Peyer's patch (tissue), 4 donors: ENCODE results near the gene ST6GAL2. TPM values are rescaled to one million over a fixed set of nuclear protein-coding genes. Genes with fewer than 3 reads are reported as not detected.

ENCODE experiments used
- DNase-seq, 3 donors: peaks; one replicate each; pipeline ENCODE4 v3.0.0-alpha.2; 2017 to 2019
- H3K27ac ChIP-seq, 4 donors: fragments of 200-600 bp; sonication (generic); one replicate each; pipeline ENCODE4 v1.5.1; 2016 to 2019
- H3K27me3 ChIP-seq, 2 donors: fragments of 200-600 bp; sonication (generic); one replicate each; pipeline ENCODE4 v1.5.1; 2019
- H3K36me3 ChIP-seq, 3 donors: fragments of 200-600 bp; sonication (generic); one replicate each; pipeline ENCODE4 v1.5.1; 2016 to 2019
- H3K4me1 ChIP-seq, 4 donors: fragments of 200-600 bp; sonication (generic); one replicate each; pipeline ENCODE4 v1.5.1; 2016 to 2019
- H3K4me3 ChIP-seq, 4 donors: fragments of 200-600 bp; sonication (generic); 1 replicate in 3 of 4; 2 replicates in 1 of 4; pipeline ENCODE4 v1.5.1; 2016 to 2019; ENCODE audit warnings: mild to moderate bottlenecking in 1 of 4
- H3K9me3 ChIP-seq, 4 donors: fragments of 200-600 bp; sonication (generic); one replicate each; pipeline ENCODE4 v1.5.1; 2016 to 2019; ENCODE audit warnings: mild to moderate bottlenecking in 1 of 4
- CTCF ChIP-seq, 6 experiments: fragments of 450-650 bp in 4 of 6; fragments of 200-600 bp in 2 of 6; sonication (generic) in 1 of 6; IDR thresholded peaks; one replicate each; pipeline ENCODE4 v1.5.1; 2017 to 2019; ENCODE audit warnings: antibody characterized with exemption in 6 of 6, mild to moderate bottlenecking in 3 of 6, moderate library complexity in 1 of 6
- POLR2A ChIP-seq, 2 donors: fragments of 450-650 bp; IDR thresholded peaks; one replicate each; pipeline ENCODE4 v1.5.1; 2017; ENCODE audit warnings: antibody characterized with exemption in 2 of 2, mild to moderate bottlenecking in 2 of 2, moderate library complexity in 2 of 2
- total RNA-seq, 4 donors: library from RNA; depleted of rRNA; stranded (reverse); fragments of >200 nt; gene quantifications; one replicate each; pipeline ENCODE4 v1.1.0, GENCODE V29; 2016

ST6GAL2 gene
- total RNA-seq, 4 donors from 2014 or later, result 0.27 TPM; not detected in 3

DNA sequence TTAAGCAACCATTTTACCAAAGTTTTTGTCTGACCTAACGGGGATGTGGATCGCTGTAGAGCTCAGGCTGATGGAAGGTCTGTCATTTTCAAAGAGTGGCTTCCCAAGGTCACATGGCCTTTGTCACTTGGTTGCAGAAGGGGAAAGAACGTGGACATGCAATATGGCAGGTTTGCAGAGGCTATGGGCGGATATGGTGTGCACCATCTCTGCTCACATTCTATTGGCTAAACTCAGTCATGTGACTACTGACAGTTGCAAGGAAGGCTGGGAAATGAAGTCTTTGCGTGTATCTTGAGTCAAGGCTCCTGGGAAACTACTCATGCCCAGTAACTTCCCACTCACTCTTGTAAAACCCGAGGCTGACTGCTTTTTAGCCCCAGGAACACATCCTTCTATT, 96.8 kb downstream of the ST6GAL2 start:
- no peaks in the 10 kb centered on the region for H3K4me1 ChIP-seq
- H3K36me3 ChIP-seq, result no peaks in the 10 kb centered on the region
- no peak overlapping the region for H3K4me3 ChIP-seq
- no peaks in the 10 kb centered on the region for H3K9me3 ChIP-seq
- TF ChIP-seq CTCF (IDR thresholded peaks at IDR 0.05), result no peak
- no peak for TF ChIP-seq POLR2A (IDR thresholded peaks at IDR 0.05)
- DNase-seq, result no peak
- H3K27ac ChIP-seq, result no peak overlapping the region
- no peaks in the 10 kb centered on the region for H3K27me3 ChIP-seq

GRCh38 chr2:106782681-106783080, 103.3 kb downstream of the ST6GAL2 start:
- Histone ChIP-seq H3K9me3 (no peaks in the 10 kb centered on the region), H3K4me1 (no peaks in the 10 kb centered on the region)
- no peak for TF ChIP-seq POLR2A (IDR thresholded peaks at IDR 0.05)
- TF ChIP-seq CTCF (IDR thresholded peaks at IDR 0.05), result no peak

DNA sequence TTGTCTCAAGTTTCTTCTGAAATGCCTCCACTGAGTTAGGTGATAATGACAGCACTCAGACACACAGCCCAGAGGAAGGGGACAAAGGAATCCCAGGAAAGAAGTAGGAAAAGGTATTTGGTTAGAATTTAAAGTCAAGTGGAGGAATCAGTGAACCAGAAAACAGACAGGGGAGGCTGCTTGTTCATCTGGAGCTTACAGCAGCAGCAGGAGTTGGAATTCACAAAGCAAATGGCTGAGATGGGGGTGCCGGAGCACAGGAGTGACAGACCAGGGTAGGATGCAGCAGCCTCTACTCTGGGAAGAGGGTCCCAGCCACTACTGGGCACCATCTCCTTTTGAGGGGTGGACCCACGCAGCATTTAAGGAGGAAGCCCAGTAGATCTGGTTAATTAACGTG, 104.8 kb downstream of the ST6GAL2 start:
- no peak for TF ChIP-seq POLR2A (IDR thresholded peaks at IDR 0.05)
- TF ChIP-seq CTCF (IDR thresholded peaks at IDR 0.05), result no peak
- Histone ChIP-seq H3K27me3 (no peaks in the 10 kb centered on the region), H3K36me3 (no peaks in the 10 kb centered on the region), H3K9me3 (no peaks in the 10 kb centered on the region), H3K4me1 (no peaks in the 10 kb centered on the region), H3K4me3 (no peak overlapping the region), H3K27ac (no peak overlapping the region)
- DNase-seq, result no peak

More at GRCh38 chr2:106782681-106783080, 103.3 kb downstream of the ST6GAL2 start:
- no peaks in the 10 kb centered on the region for H3K36me3 ChIP-seq
- no peak overlapping the region for H3K27ac ChIP-seq
- no peak overlapping the region for H3K4me3 ChIP-seq
- no peaks in the 10 kb centered on the region for H3K27me3 ChIP-seq
- DNase-seq, result no peak

DNA sequence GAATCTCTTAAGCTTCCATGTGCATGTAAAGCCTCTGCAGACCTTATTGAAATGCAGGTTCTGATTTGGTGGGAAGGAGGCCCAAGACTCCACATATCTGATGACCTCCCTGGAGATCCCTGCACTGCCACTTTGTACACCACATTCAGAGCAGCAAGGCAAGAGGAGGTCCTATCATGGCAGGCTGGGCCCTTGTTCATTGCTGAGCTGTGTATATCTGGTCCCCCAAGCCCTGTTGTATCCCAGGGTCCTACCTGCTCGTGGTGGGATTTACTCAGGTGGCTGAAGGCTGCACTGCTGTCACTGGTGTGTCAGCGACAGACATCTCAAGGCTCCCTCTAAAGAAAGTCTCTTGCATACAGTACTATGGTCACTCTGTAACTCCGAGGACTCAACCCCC, 114.2 kb downstream of the ST6GAL2 start:
- no peak overlapping the region for H3K27ac ChIP-seq
- no peak overlapping the region for H3K4me3 ChIP-seq
- no peaks in the 10 kb centered on the region for H3K4me1 ChIP-seq
- no peaks in the 10 kb centered on the region for H3K36me3 ChIP-seq
- no peak for DNase-seq
- no peaks in the 10 kb centered on the region for H3K9me3 ChIP-seq
- TF ChIP-seq POLR2A (IDR thresholded peaks at IDR 0.05) (no peak), CTCF (IDR thresholded peaks at IDR 0.05) (no peak)
- H3K27me3 ChIP-seq, result no peaks in the 10 kb centered on the region

DNA sequence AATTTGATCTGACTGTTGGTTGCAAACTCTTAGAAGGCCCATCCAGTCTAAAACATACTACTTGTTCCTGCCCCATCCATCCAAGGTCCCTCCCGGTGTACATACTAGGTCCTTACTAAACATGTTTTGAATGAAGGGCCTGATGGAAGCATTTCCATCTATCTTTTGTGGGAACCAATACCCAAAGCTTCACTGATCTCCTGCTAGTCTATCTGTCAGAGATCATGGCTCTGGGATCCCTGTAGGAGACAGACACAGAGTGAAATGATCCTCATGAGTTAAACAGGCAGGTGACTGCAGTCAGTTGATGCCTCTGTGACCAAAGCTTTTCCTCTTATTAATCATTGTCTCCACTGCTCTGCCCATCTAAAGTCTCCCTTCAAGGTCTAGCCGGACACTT, 115.0 kb downstream of the ST6GAL2 start:
- Histone ChIP-seq H3K4me3 (no peak overlapping the region), H3K36me3 (no peaks in the 10 kb centered on the region), H3K4me1 (no peaks in the 10 kb centered on the region), H3K27me3 (no peaks in the 10 kb centered on the region), H3K27ac (no peak overlapping the region), H3K9me3 (no peaks in the 10 kb centered on the region)
- no peak for DNase-seq
- TF ChIP-seq CTCF (IDR thresholded peaks at IDR 0.05) (no peak), POLR2A (IDR thresholded peaks at IDR 0.05) (no peak)

GRCh38 chr2:106764614-106765013, 121.4 kb downstream of the ST6GAL2 start:
- DNase-seq, result no peak
- no peak overlapping the region for H3K4me3 ChIP-seq
- no peak for TF ChIP-seq POLR2A (IDR thresholded peaks at IDR 0.05)
- no peak for TF ChIP-seq CTCF (IDR thresholded peaks at IDR 0.05)
- no peaks in the 10 kb centered on the region for H3K4me1 ChIP-seq
- no peaks in the 10 kb centered on the region for H3K9me3 ChIP-seq
- H3K36me3 ChIP-seq, result no peaks in the 10 kb centered on the region
- no peak overlapping the region for H3K27ac ChIP-seq
- H3K27me3 ChIP-seq, result no peaks in the 10 kb centered on the region
